Ovary (tissue), 9 donors: Measurements from ENCODE around the gene MFGE8. TPM values are rescaled to one million over a fixed set of nuclear protein-coding genes. Genes with fewer than 3 reads are reported as not detected.
A peak's percentile ranks its signal among the peaks of the same experiment; 100 is the strongest.

Experiments used
- DNase-seq, 5 donors: peaks; one replicate each; pipeline ENCODE4 v3.0.0-alpha.2; 2019 to 2020
- H3K27ac ChIP-seq, 2 donors: fragments of 200-600 bp; one replicate each; pipeline versions ENCODE4 v1.5.1 to v1.8.0; 2019 to 2022
- H3K27me3 ChIP-seq: fragments of 200-600 bp; one replicate; pipeline ENCODE4 v1.8.0; 2022
- H3K36me3 ChIP-seq: fragments of 200-600 bp; sonication (generic); one replicate; pipeline ENCODE4 v1.5.1; 2019
- H3K4me1 ChIP-seq: one replicate; pipeline ENCODE4 v1.8.1; 2013; ENCODE audit warnings: mild to moderate bottlenecking, moderate library complexity; ENCODE audit not compliant: insufficient read depth
- H3K4me3 ChIP-seq: fragments of 200-600 bp; sonication (generic); one replicate; pipeline ENCODE4 v1.5.1; 2017
- H3K9me3 ChIP-seq, 2 donors: fragments of 200-600 bp in 1 of 2; sonication (generic) in 1 of 2; one replicate each; pipeline versions ENCODE4 v1.5.1 to v1.8.1; 2013 to 2019; ENCODE audit warnings: mild to moderate bottlenecking in 1 of 2, moderate library complexity in 1 of 2
- EP300 ChIP-seq: sonication (generic); formaldehyde crosslinking; IDR thresholded peaks from one replicate; pipeline ENCODE4 v1.6.1; 2017; ENCODE audit warnings: antibody characterized with exemption
- POLR2A ChIP-seq: fragments of 450-650 bp; IDR thresholded peaks from one replicate; pipeline ENCODE4 v1.6.1; 2017; ENCODE audit warnings: antibody characterized with exemption, mild to moderate bottlenecking, moderate library complexity
- WGBS, 3 donors: extraction: QIAGEN DNeasy Blood & Tissue Kit in 1 of 3; methylation state at CpG; one replicate each; pipeline versions ENCODE4 v1.1.5 to v1.1.7; 2013 to 2017; 5-methylcytosine and 5-hydroxymethylcytosine counted together
- intact Hi-C, 4 donors: fragments of 100-400 bp; cut with DNase I; formaldehyde crosslinking; loops; one replicate each; pipeline versions ENCODE4 v1.11.0 to v1.15.1; 2022 to 2023
- polyA plus RNA-seq, 2 donors: library from polyadenylated mRNA; stranded (reverse); fragments of 200-250 nt in 1 of 2; fragments of 350-450 nt in 1 of 2; fragmentation: Illumina TruSeq in 1 of 2; extraction: RNeasy Lipid Tissue Mini Kit (QIAGEN cat#74804) in 1 of 2; gene quantifications; one replicate each; pipeline ENCODE4 v1.2.3, GENCODE V29; 2013 to 2014
- total RNA-seq, 7 donors: library from RNA; depleted of rRNA in 2 of 7; stranded (reverse); fragments of >200 nt in 2 of 7; fragmentation: NEBNext Ultra II Directional in 3 of 7; extraction: Animal tissue kit (Norgen Biotek cat#: 25700) in 3 of 7; gene quantifications; one replicate each; pipeline versions ENCODE4 v1.1.0 to v1.2.4, GENCODE V29; 2016 to 2023
- TF ChIP-seq, protein P1 (sequence below), 3 donors: fragments of 450-650 bp in 2 of 3; fragments of 200-600 bp in 1 of 3; IDR thresholded peaks; one replicate each; pipeline versions ENCODE4 v1.5.1 to v1.8.0; 2016 to 2022; ENCODE audit warnings: antibody characterized with exemption in 3 of 3, mild to moderate bottlenecking in 1 of 3
- donor health status: DM: no; HTN: no; CAD: no; lungs with moderate emphysema.
- donor health status: DM: no; HTN: no; CAD: no.
- donor health status: Bipolar disorder and iron deficiency.
- donor health status: DM: yes; HTN: yes; CAD: no.
- donor health status: DM: no; HTN: no; CAD: no.
- donor health status: DM: yes; HTN: yes; CAD: no.

The MFGE8 gene
- total and polyA plus RNA-seq, 9 donors, result 193 to 383 (median 213) TPM

DNA sequence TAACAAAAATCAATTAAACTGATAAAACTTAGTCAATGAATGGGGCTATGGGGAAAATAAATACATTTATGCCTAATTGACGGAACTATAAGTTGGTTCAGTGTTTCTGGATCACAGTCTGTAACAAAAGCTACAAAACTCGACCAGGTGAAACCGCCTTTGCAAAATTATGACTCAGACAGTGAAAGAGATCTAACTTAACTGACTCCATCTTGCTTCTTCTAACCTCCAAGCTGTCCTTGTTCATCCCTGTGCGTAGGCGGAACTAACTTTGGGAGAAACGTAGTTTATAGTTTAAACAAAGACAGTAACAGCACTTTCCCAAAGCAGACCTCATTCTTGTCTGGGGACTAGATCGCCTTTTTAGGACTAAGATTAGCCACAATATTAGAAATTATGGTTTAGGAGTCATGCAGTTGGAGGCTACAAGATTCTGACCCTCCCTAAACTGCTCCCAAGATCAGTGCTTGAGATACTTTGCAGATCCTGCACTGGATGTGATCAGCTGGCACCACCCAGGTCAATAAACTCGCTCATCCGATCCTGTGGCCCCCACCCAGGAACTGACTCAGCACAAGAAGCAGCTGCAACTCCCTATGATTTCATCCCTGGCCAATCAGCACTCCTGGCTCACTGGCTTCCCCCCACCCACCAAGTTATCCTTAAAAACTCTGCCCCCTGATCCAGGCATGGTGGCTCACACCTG, 7.2 kb upstream of the MFGE8 start:
- intact Hi-C loops, result no loop called here
- TF ChIP-seq, protein P1, sequence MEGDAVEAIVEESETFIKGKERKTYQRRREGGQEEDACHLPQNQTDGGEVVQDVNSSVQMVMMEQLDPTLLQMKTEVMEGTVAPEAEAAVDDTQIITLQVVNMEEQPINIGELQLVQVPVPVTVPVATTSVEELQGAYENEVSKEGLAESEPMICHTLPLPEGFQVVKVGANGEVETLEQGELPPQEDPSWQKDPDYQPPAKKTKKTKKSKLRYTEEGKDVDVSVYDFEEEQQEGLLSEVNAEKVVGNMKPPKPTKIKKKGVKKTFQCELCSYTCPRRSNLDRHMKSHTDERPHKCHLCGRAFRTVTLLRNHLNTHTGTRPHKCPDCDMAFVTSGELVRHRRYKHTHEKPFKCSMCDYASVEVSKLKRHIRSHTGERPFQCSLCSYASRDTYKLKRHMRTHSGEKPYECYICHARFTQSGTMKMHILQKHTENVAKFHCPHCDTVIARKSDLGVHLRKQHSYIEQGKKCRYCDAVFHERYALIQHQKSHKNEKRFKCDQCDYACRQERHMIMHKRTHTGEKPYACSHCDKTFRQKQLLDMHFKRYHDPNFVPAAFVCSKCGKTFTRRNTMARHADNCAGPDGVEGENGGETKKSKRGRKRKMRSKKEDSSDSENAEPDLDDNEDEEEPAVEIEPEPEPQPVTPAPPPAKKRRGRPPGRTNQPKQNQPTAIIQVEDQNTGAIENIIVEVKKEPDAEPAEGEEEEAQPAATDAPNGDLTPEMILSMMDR (IDR thresholded peaks at IDR 0.05), result no peak
- TF ChIP-seq EP300 (no peak), POLR2A (no peak)
- Histone ChIP-seq H3K27ac (no peak overlapping the region), H3K9me3 (no peaks in the 10 kb centered on the region), H3K4me3 (no peak overlapping the region), H3K36me3 (no peaks in the 10 kb centered on the region), H3K4me1 (no peaks in the 10 kb centered on the region), H3K27me3 (no peaks in the 10 kb centered on the region)
- 58 to 67% (median 64%) methylated on average over 9 of the region's 9 CpGs for WGBS, 3 donors
- no peak for DNase-seq

DNA sequence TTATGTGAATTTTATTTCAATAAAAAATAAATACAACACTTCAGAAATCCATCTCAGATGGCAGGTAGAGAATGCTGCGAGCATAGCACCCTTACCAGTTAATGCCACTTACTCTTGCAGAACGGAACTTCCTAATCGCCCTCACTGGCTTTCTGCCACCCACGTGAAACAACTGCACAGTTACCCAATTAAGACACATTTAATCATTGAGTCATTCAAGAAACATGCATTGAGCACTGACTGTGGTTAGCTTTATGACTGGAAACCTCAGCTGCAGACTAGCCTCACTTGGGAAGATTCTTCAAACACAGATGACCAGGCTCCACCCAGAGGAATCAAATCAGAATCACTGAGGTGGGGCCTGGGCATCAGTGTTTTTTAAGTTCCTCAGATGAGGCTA, 5.6 kb upstream of the MFGE8 start:
- DNase-seq, result peak in 1 of 5 donors; percentile 58
- TF ChIP-seq EP300 (no peak), POLR2A (no peak)
- TF ChIP-seq, protein P1 (IDR thresholded peaks at IDR 0.05), result no peak
- intact Hi-C loops, result no loop called here
- Histone ChIP-seq H3K9me3 (no peaks in the 10 kb centered on the region), H3K27ac (no peak overlapping the region), H3K27me3 (no peaks in the 10 kb centered on the region), H3K36me3 (no peaks in the 10 kb centered on the region), H3K4me1 (no peaks in the 10 kb centered on the region), H3K4me3 (no peak overlapping the region)
- 24 to 42% (median 41%) methylated on average over 4 of the region's 4 CpGs for WGBS, 3 donors

DNA sequence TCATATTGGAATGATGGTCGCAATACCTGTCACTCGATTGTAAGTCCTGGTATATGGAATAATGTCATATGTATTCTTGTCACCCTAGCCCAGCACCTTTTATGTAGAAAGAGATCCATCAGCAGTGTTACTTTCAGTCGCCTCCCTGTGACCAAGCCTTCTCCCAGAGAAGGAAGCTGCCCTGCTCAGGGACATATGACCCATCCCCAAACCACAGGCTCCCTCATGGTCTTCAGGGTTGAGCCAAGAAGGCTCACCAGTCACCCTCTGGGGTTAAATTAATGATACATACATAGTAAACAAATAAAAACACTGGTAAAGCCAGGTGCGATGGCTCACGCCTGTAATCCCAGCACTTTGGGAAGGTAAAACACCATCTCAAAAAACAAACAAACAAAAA, 4.6 kb upstream of the MFGE8 start:
- H3K4me3 ChIP-seq, result no peak overlapping the region
- TF ChIP-seq EP300 (no peak), POLR2A (no peak)
- TF ChIP-seq, protein P1 (IDR thresholded peaks at IDR 0.05), result no peak
- peaks cover 1% of the 10 kb centered on the region for H3K4me1 ChIP-seq
- intact Hi-C loops, result no loop called here
- DNase-seq, result no peak
- H3K9me3 ChIP-seq, result no peaks in the 10 kb centered on the region
- no peak overlapping the region for H3K27ac ChIP-seq
- H3K27me3 ChIP-seq, result no peaks in the 10 kb centered on the region
- 84 to 86% (median 86%) methylated on average over 5 of the region's 5 CpGs for WGBS, 3 donors
- H3K36me3 ChIP-seq, result no peaks in the 10 kb centered on the region

DNA sequence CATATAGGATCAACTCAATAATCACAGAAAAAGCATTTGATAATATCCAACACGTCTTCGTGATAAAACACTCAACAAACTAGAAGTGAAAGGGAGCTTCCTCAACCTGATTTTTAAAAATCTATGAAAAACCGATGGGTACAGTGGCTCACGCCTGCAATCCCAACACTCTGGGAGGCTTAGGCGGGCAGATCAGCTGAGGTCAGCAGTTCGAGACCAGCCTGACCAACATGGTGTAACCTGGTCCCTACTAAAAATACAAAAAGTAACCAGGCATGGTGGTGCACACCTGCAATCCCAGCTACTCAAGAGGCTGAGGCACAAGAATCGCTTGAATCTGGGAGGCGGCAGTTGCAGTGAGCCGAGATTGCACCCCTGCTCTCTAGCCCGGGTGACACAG, 2.2 kb upstream of the MFGE8 start:
- Histone ChIP-seq H3K36me3 (no peaks in the 10 kb centered on the region), H3K9me3 (no peaks in the 10 kb centered on the region), H3K27ac (no peak overlapping the region), H3K27me3 (no peaks in the 10 kb centered on the region), H3K4me3 (no peak overlapping the region), H3K4me1 (peaks cover 11% of the 10 kb centered on the region)
- DNase-seq, result no peak
- intact Hi-C loops, result no loop called here
- no peak for TF ChIP-seq POLR2A
- TF ChIP-seq EP300, result no peak
- TF ChIP-seq, protein P1 (IDR thresholded peaks at IDR 0.05), result no peak
- WGBS, 3 donors, result 90 to 91% (median 91%) methylated on average over 10 of the region's 10 CpGs
